Mesothelial cell of epicardium (in vitro differentiated cells): Measurements from ENCODE around the gene UBB. TPM values are rescaled to one million over a fixed set of nuclear protein-coding genes. Genes with fewer than 3 reads are reported as not detected.

Experiments used
- DNase-seq, 2 experiments: peaks; one replicate each; pipeline ENCODE4 v3.0.0; 2021; ENCODE audit warnings: low spot score in 2 of 2; ENCODE audit not compliant: unreplicated experiment in 2 of 2
- H3K27ac Mint-ChIP-seq: 2 replicates; pipeline ENCODE4 v1.8.0; 2021; ENCODE audit warnings: mixed read lengths
- H3K27me3 Mint-ChIP-seq: 2 replicates; pipeline ENCODE4 v1.8.0; 2021; ENCODE audit warnings: low read depth, mixed read lengths
- H3K36me3 Mint-ChIP-seq: 2 replicates; pipeline ENCODE4 v1.8.0; 2021; ENCODE audit warnings: mixed read lengths
- H3K4me1 Mint-ChIP-seq: 2 replicates; pipeline ENCODE4 v1.8.0; 2021; ENCODE audit warnings: mixed read lengths
- H3K4me3 Mint-ChIP-seq: 2 replicates; pipeline ENCODE4 v1.8.0; 2021; ENCODE audit warnings: mild to moderate bottlenecking, moderate library complexity, mixed read lengths
- H3K9me3 Mint-ChIP-seq: 2 replicates; pipeline ENCODE4 v1.8.0; 2021; ENCODE audit warnings: mixed read lengths
- total RNA-seq: library from RNA; stranded (reverse); gene quantifications from 3 replicates; pipeline ENCODE4 v1.2.1, GENCODE V29; 2021
- TF ChIP-seq, protein P1 (sequence below): fragments of 200-600 bp; sonication (generic); IDR thresholded peaks from one replicate; pipeline ENCODE4 v1.5.0; 2021; ENCODE audit warnings: antibody characterized with exemption; ENCODE audit not compliant: unreplicated experiment

The UBB gene
- total RNA-seq, 1 donor from 2014 or later: 1,270 TPM

DNA sequence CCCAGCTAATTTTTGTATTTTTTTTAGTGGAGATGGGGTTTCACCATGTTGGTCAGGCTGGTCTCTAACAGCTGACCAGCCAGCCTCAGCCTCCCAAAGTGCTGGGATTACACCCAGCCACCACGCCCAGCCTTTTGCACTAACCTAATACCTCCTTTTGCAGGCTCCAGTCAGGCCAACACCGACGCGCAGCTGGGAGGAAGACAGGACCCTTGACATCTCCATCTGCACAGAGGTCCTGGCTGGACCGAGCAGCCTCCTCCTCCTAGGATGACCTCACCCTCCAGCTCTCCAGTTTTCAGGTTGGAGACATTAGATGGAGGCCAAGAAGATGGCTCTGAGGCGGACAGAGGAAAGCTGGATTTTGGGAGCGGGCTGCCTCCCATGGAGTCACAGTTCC is 36.5 kb downstream of the UBB start:
- Mint-ChIP-seq H3K4me3 (no peak overlapping the region), H3K27me3 (no peaks in the 10 kb centered on the region), H3K4me1 (peaks cover 24% of the 10 kb centered on the region), H3K9me3 (no peaks in the 10 kb centered on the region), H3K27ac (no peak overlapping the region), H3K36me3 (no peaks in the 10 kb centered on the region)
- no peak for DNase-seq
- TF ChIP-seq, protein P1, sequence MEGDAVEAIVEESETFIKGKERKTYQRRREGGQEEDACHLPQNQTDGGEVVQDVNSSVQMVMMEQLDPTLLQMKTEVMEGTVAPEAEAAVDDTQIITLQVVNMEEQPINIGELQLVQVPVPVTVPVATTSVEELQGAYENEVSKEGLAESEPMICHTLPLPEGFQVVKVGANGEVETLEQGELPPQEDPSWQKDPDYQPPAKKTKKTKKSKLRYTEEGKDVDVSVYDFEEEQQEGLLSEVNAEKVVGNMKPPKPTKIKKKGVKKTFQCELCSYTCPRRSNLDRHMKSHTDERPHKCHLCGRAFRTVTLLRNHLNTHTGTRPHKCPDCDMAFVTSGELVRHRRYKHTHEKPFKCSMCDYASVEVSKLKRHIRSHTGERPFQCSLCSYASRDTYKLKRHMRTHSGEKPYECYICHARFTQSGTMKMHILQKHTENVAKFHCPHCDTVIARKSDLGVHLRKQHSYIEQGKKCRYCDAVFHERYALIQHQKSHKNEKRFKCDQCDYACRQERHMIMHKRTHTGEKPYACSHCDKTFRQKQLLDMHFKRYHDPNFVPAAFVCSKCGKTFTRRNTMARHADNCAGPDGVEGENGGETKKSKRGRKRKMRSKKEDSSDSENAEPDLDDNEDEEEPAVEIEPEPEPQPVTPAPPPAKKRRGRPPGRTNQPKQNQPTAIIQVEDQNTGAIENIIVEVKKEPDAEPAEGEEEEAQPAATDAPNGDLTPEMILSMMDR: no peak

DNA sequence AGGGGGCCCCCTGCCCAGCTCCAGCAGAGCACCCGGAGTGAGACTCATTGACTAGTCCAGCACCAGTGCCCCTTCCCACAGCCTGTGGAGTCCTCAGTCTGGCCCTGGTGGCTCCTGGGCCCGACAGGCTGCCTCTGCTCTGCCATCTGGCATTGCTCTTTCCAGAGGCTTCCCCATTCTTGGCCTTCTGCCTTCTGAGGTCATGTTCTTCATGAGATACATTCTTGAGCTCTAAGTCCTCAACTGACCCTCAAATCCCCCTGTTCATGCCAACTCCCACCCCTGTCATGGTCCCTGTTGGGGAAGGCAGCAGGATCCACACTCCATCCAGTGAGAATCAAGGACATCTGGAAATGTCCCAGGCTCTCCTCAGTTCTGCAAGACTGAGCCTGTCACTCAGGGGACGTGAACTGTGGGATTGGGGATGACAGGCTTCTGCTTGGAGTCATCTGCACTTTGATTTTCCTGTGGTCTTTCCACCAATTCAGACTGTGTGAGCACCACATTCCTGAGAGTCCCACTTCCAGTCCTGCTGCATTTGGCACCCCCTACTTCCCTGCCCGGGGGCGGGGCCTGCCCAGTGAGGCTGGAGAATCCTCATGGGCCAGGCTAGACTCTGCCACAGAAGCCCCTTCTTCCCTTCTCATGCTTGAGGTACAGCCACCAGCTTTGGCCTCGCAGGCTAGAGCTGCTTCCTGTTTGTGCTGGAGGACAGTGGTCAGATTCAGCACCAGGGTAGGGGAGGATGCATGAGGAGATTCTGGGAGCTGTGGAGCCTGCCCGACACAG is 37.2 kb downstream of the UBB start:
- no peaks in the 10 kb centered on the region for H3K27me3 Mint-ChIP-seq
- no peak overlapping the region for H3K4me3 Mint-ChIP-seq
- H3K36me3 Mint-ChIP-seq: no peaks in the 10 kb centered on the region
- H3K9me3 Mint-ChIP-seq: no peaks in the 10 kb centered on the region
- TF ChIP-seq, protein P1: no peak
- peaks cover 24% of the 10 kb centered on the region for H3K4me1 Mint-ChIP-seq
- no peak for DNase-seq
- no peak overlapping the region for H3K27ac Mint-ChIP-seq

DNA sequence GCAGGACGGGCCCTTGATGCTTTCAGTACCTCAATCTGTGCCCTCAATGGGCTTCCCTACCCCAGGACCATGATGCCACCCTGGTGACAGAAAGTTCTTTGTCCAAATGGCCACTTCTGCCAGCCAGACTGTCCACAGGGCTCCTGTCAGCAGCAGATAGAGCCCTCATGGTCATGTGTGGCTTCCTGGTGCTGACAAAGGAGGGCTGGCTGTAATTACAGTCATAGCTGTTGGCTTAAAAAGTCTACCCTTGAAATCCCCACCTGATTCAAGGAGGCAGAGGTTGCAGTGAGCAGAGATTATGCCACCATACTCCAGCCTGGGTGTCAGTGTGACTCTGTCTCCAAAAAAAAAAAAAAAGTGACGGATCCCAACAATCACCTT is 37.8 kb downstream of the UBB start:
- TF ChIP-seq, protein P1: no peak
- no peaks in the 10 kb centered on the region for H3K36me3 Mint-ChIP-seq
- DNase-seq: no peak
- H3K27ac Mint-ChIP-seq: peak overlapping the region; percentile 90
- peaks cover 24% of the 10 kb centered on the region for H3K4me1 Mint-ChIP-seq
- no peak overlapping the region for H3K4me3 Mint-ChIP-seq
- no peaks in the 10 kb centered on the region for H3K9me3 Mint-ChIP-seq
- no peaks in the 10 kb centered on the region for H3K27me3 Mint-ChIP-seq

DNA sequence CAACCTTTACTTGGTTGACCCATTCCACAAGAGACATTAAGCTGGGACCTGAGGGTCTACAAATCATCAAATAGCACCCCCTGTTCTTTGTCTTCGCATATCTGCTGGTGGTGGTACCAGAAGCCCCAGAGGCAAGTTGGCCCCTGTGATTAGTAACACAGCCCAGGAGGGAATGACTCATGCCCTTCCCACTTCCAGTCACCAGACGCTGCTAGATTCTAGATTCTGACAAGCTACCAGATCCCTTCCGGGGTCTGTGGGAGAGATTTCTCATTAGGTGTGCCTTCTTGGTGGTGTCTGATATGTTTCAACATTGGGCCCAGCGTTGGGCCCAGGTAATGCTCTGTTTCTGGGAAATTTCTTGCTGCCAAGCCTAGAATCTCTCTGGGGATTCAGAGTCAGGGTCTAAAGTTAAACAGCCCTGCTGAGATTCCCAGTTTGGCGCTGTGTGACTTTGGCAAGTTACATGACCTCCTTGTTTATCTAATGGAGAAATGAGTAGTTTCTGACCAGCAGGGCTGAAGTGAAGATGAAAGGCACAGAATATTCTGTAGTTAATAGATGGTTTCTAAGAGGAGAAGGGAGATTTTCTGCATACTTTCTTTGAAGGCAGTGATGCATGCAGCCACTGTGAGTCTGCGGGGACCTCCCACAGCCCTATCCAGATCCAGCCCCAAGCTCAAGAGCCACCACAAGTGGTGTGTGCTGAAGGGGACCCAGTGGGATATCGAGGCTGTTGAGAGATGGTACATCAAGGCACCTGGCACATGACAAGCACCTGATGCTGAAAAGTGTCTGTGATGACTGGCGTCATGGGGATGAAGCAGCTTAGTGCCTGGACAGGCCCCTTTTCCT is 38.4 kb downstream of the UBB start:
- no peaks in the 10 kb centered on the region for H3K27me3 Mint-ChIP-seq
- H3K4me1 Mint-ChIP-seq: peaks cover 24% of the 10 kb centered on the region
- DNase-seq: no peak
- no peak overlapping the region for H3K4me3 Mint-ChIP-seq
- H3K9me3 Mint-ChIP-seq: no peaks in the 10 kb centered on the region
- TF ChIP-seq, protein P1: no peak
- H3K27ac Mint-ChIP-seq: peak overlapping the region; percentile 90
- no peaks in the 10 kb centered on the region for H3K36me3 Mint-ChIP-seq

DNA sequence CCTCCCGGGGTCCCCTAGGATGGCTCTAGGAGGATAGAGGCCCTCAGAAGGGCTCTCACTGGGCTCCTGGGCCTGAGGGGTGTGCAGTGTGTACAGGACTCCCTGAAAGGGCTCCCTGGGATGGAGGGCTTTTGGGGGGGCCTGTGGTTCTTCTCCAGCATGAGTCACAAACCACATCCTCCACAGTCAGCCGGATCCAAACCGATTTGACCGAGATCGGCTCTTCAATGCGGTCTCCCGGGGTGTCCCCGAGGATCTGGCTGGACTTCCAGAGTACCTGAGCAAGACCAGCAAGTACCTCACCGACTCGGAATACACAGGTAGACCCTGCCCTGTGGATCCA is 39.0 kb downstream of the UBB start:
- DNase-seq: no peak
- Mint-ChIP-seq H3K27me3 (no peaks in the 10 kb centered on the region), H3K4me1 (peaks cover 24% of the 10 kb centered on the region), H3K36me3 (no peaks in the 10 kb centered on the region), H3K27ac (no peak overlapping the region), H3K4me3 (no peak overlapping the region), H3K9me3 (no peaks in the 10 kb centered on the region)
- TF ChIP-seq, protein P1: no peak
